PC-9 (cell line): ENCODE results near the gene CCDC117. TPM values are rescaled to one million over a fixed set of nuclear protein-coding genes. Genes with fewer than 3 reads are reported as not detected.

Experiments used
- BruUV-seq: library from RNA; stranded (reverse); fragments of 400-500 nt; replicated peaks from 2 replicates; lab custom pipeline; 2021; lab: Mats Ljungman, UMichigan
- CTCF ChIA-PET: fragments of 300-600 bp; sonication (Branson Sonifier 250); formaldehyde crosslinking; loops from one replicate; lab custom pipeline; 2022; ENCODE audit warnings: antibody characterized with exemption; lab: Charles Lee
- POLR2A ChIA-PET: fragments of 300-600 bp; sonication (Branson Sonifier 250); formaldehyde crosslinking; loops from one replicate; lab custom pipeline; 2022; ENCODE audit warnings: antibody characterized with exemption; ENCODE audit not compliant: unreplicated experiment; lab: Charles Lee
- DNase-seq, 2 experiments: peaks; one replicate each; pipeline versions ENCODE4 v3.0.0 to v3.0.0-alpha.2; 2015 to 2022; ENCODE audit warnings: mixed read lengths in 1 of 2
- H2AFZ ChIP-seq: fragments of 200-600 bp; sonication (generic); 2 replicates; pipeline ENCODE4 v1.8.1; 2017; ENCODE audit warnings: antibody characterized with exemption
- H3F3A ChIP-seq: fragments of 200-600 bp; sonication (generic); 2 replicates; pipeline ENCODE4 v1.8.1; 2017; ENCODE audit warnings: antibody characterized with exemption, mild to moderate bottlenecking, low read depth; ENCODE audit not compliant: insufficient read depth
- H3K27ac ChIP-seq: fragments of 200-600 bp; sonication (generic); 2 replicates; pipeline ENCODE4 v1.6.1; 2016; ENCODE audit warnings: mixed run types
- H3K27me3 ChIP-seq: fragments of 200-600 bp; sonication (generic); 2 replicates; pipeline ENCODE4 v1.6.1; 2016; ENCODE audit warnings: low read depth, mixed run types; ENCODE audit not compliant: insufficient read depth
- H3K36me3 ChIP-seq: fragments of 200-600 bp; sonication (generic); 2 replicates; pipeline ENCODE4 v1.6.1; 2016; ENCODE audit warnings: low read depth, mixed run types
- H3K4me1 ChIP-seq: fragments of 200-600 bp; sonication (generic); replicated peaks from 2 replicates; pipeline ENCODE4 v1.6.1; 2016; ENCODE audit warnings: mixed run types; ENCODE audit not compliant: insufficient read depth
- H3K4me2 ChIP-seq: fragments of 200-600 bp; sonication (generic); 2 replicates; pipeline ENCODE4 v1.6.1; 2017; ENCODE audit warnings: mixed run types
- H3K4me3 ChIP-seq: fragments of 200-600 bp; sonication (generic); 2 replicates; pipeline ENCODE4 v1.6.1; 2016; ENCODE audit warnings: mixed run types
- H3K79me2 ChIP-seq: fragments of 200-600 bp; sonication (generic); 2 replicates; pipeline ENCODE4 v1.6.1; 2017; ENCODE audit warnings: low read depth, mixed run types
- H3K9me2 ChIP-seq: fragments of 200-600 bp; sonication (generic); 2 replicates; pipeline ENCODE4 v1.8.1; 2017; ENCODE audit warnings: mild to moderate bottlenecking; ENCODE audit not compliant: insufficient read depth
- H3K9me3 ChIP-seq: fragments of 200-600 bp; sonication (generic); 2 replicates; pipeline ENCODE4 v1.8.1; 2016; ENCODE audit warnings: low read depth; ENCODE audit not compliant: insufficient read depth
- H4K20me1 ChIP-seq: fragments of 200-600 bp; sonication (generic); 2 replicates; pipeline ENCODE4 v1.8.1; 2017; ENCODE audit not compliant: insufficient read depth
- CTCF ChIP-seq: fragments of 200-600 bp; sonication (generic); conservative IDR thresholded peaks from 2 replicates; pipeline ENCODE4 v1.6.1; 2017; ENCODE audit warnings: mixed run types, antibody characterized with exemption, mild to moderate bottlenecking, moderate library complexity
- EZH2 ChIP-seq: fragments of 200-600 bp; sonication (generic); IDR thresholded peaks from 2 replicates; pipeline ENCODE4 v1.8.0; 2017; ENCODE audit warnings: antibody characterized with exemption, low read depth
- intact Hi-C: fragments of 100-400 bp; cut with micrococcal nuclease; formaldehyde crosslinking; loops from one replicate; pipeline ENCODE4 v1.10.0; 2022; ENCODE audit not compliant: unreplicated experiment
- total RNA-seq: library from RNA; stranded (reverse); gene quantifications from 2 replicates; pipeline ENCODE4 v1.2.3, GENCODE V29; 2021

The CCDC117 gene
- total RNA-seq, 1 experiment from 2014 or later: 11.4 TPM

GRCh38 chr22:28788601-28789000 lies 16.1 kb downstream of the CCDC117 start:
- ChIA-PET POLR2A (no interaction called here), CTCF (no interaction called here)
- no peaks in the 10 kb centered on the region for H3K9me3 ChIP-seq
- no peak overlapping the region for H3K4me2 ChIP-seq
- H3K27me3 ChIP-seq: no peaks in the 10 kb centered on the region
- BruUV-seq: no TSS peak
- peaks cover 7% of the 10 kb centered on the region for H4K20me1 ChIP-seq
- H3F3A ChIP-seq: peaks cover 37% of the 10 kb centered on the region
- H3K79me2 ChIP-seq: no peaks in the 10 kb centered on the region
- peaks cover 15% of the 10 kb centered on the region; the same call in 1 of the 2 replicates for H3K36me3 ChIP-seq
- intact Hi-C loops: no loop called here
- H2AFZ ChIP-seq: no peak overlapping the region
- no peak overlapping the region for H3K4me3 ChIP-seq
- H3K9me2 ChIP-seq: no peaks in the 10 kb centered on the region
- no peak overlapping the region for H3K27ac ChIP-seq
- H3K4me1 ChIP-seq: no peaks in the 10 kb centered on the region
- no peak for DNase-seq
- TF ChIP-seq CTCF (no peak), EZH2 (no peak)

GRCh38 chr22:28791124-28791523 lies 18.6 kb downstream of the CCDC117 start:
- Histone ChIP-seq H3K9me2 (no peaks in the 10 kb centered on the region), H3F3A (peaks cover 63% of the 10 kb centered on the region), H3K27ac (no peak overlapping the region), H2AFZ (no peak overlapping the region), H3K4me1 (no peaks in the 10 kb centered on the region), H3K4me3 (no peak overlapping the region), H3K9me3 (no peaks in the 10 kb centered on the region), H3K79me2 (peaks cover 21% of the 10 kb centered on the region), H4K20me1 (peaks cover 33% of the 10 kb centered on the region), H3K36me3 (peaks cover 29% of the 10 kb centered on the region), H3K27me3 (no peaks in the 10 kb centered on the region), H3K4me2 (no peak overlapping the region)
- no peak for TF ChIP-seq EZH2
- TF ChIP-seq CTCF: no peak
- intact Hi-C loops: loop anchor here (2.0 kb wide), 1 partner anchor 38 kb away; no protein-coding TSS in a partner anchor
- CTCF ChIA-PET: interaction anchor here (0.6 kb wide), 1 partner anchor 17 kb away, joined by 3 read pairs; no protein-coding TSS in a partner anchor
- POLR2A ChIA-PET: no interaction called here
- DNase-seq: no peak
- BruUV-seq: no TSS peak

- BruUV-seq: no TSS peak
- Histone ChIP-seq H3K27ac (peak overlapping the region; percentile 12; the same call in 1 of the 2 replicates), H3K4me1 (0 out of 2 replicates have a peak, but pooled peaks cover 4% of the 10 kb centered on the region), H3K9me2 (no peaks in the 10 kb centered on the region), H3K9me3 (no peaks in the 10 kb centered on the region), H3K4me2 (no peak overlapping the region), H3K79me2 (peaks cover 30% of the 10 kb centered on the region), H4K20me1 (peaks cover 41% of the 10 kb centered on the region), H3K4me3 (no peak overlapping the region), H3K36me3 (peaks cover 33% of the 10 kb centered on the region), H3K27me3 (no peaks in the 10 kb centered on the region), H3F3A (peaks cover 71% of the 10 kb centered on the region), H2AFZ (no peak overlapping the region)
- no peak for DNase-seq
- TF ChIP-seq CTCF (no peak), EZH2 (no peak)
- intact Hi-C loops: loop anchor here (2.0 kb wide), 1 partner anchor 37 kb away; no protein-coding TSS in a partner anchor
- ChIA-PET CTCF (no interaction called here), POLR2A (no interaction called here)
Measured at GRCh38 chr22:28791841-28792490, 19.5 kb downstream of the CCDC117 start.
